Measurements from ENCODE around the gene SEC31A.

Gene SEC31A

GRCh38 chr4:82777857-82778525 lies 113.0 kb downstream of the SEC31A start:
- Histone ChIP-seq H3K4me3 (no peak overlapping the region), H3K27ac (no peak overlapping the region)

GRCh38 chr4:82776925-82777542 lies 113.9 kb downstream of the SEC31A start:
- no peak overlapping the region for H3K27ac ChIP-seq

GRCh38 chr4:82775243-82775642 lies 115.7 kb downstream of the SEC31A start:
- H3K4me3 ChIP-seq: no peak overlapping the region
- H3K27ac ChIP-seq: peak overlapping the region in 1 of 21 experiments; percentile 27

More at GRCh38 chr4:82776925-82777542, 113.9 kb downstream of the SEC31A start:
- H3K4me3 ChIP-seq: no peak overlapping the region

GRCh38 chr4:82774711-82775171 lies 116.2 kb downstream of the SEC31A start:
- H3K4me3 ChIP-seq: no peak overlapping the region
- peak overlapping the region in 1 of 21 experiments; percentile 27 for H3K27ac ChIP-seq

- no peak overlapping the region for H3K27ac ChIP-seq
These were observed 117.9 kb downstream of the SEC31A start for GRCh38 chr4:82773057-82773456.

GRCh38 chr4:82770607-82771006 lies 120.3 kb downstream of the SEC31A start:
- Histone ChIP-seq H3K27ac (no peak overlapping the region), H3K4me3 (no peak overlapping the region)

More at GRCh38 chr4:82773057-82773456, 117.9 kb downstream of the SEC31A start:
- no peak overlapping the region for H3K4me3 ChIP-seq

Data from skin epidermis (tissue), 12 donors.